ENCODE results near the gene MEGF11. TPM values are rescaled to one million over a fixed set of nuclear protein-coding genes. Genes with fewer than 3 reads are reported as not detected.
"Not testable (repeated sequence)": the region's sequence is repeated elsewhere in the genome, so short reads cannot be mapped to it uniquely, and the experiment has no call there.

The MEGF11 gene
- total RNA-seq, 2 donors from 2014 or later = not detected

DNA sequence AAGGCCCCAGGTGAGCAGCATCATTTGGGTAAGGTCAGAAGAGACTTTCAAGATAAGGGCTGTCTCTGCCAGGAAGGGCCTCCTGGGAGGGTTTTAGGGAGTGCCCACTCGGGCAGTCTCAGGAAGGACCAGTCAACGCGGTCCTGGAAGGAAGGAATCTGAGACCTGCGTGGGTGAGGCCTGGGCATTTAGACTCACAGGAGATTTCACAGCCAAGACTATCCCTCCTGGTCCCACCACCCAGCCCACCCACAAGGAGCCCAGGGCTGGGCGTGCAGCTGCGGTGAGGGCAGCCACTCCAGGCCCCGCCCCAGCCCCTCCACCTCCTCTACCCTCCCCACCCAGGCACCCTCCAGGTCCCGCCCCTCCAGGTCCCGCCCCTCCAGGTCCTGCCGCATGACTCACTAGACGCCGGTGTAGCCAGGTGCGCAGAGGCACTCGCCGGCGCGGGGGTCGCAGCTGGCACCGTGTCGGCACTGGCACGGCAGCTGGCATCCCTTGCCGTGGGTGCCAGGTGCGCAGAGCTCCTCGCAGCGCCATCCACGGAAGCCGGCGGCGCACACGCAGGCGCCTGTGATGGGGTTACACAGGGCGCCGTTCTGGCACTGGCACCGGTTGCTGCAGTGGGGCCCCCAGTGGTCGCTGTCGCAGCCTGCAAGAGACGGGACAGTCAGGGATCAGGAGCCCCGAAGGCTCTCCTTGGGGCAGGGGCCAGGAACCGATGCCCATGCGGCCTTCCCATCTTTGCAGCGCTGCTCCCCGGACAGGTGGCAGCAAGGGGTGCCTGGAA, 271.5 kb downstream of the MEGF11 start:
- no peak overlapping the region for H3K27ac ChIP-seq
- H3K4me3 ChIP-seq = peak overlapping the region; percentile 3 to 35
- H3K9me3 ChIP-seq = no peaks in the 10 kb centered on the region
- TF ChIP-seq, protein P1, sequence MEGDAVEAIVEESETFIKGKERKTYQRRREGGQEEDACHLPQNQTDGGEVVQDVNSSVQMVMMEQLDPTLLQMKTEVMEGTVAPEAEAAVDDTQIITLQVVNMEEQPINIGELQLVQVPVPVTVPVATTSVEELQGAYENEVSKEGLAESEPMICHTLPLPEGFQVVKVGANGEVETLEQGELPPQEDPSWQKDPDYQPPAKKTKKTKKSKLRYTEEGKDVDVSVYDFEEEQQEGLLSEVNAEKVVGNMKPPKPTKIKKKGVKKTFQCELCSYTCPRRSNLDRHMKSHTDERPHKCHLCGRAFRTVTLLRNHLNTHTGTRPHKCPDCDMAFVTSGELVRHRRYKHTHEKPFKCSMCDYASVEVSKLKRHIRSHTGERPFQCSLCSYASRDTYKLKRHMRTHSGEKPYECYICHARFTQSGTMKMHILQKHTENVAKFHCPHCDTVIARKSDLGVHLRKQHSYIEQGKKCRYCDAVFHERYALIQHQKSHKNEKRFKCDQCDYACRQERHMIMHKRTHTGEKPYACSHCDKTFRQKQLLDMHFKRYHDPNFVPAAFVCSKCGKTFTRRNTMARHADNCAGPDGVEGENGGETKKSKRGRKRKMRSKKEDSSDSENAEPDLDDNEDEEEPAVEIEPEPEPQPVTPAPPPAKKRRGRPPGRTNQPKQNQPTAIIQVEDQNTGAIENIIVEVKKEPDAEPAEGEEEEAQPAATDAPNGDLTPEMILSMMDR (IDR thresholded peaks at IDR 0.05) = no peak
- peaks cover 0 to 8% of the 10 kb centered on the region in 2 donors for H3K4me1 ChIP-seq
- H3K36me3 ChIP-seq = no peaks in the 10 kb centered on the region
- H3K27me3 ChIP-seq = peaks cover 0 to 7% of the 10 kb centered on the region in 2 donors
- no peak for DNase-seq (ENCODE audit: low spot score)

DNA sequence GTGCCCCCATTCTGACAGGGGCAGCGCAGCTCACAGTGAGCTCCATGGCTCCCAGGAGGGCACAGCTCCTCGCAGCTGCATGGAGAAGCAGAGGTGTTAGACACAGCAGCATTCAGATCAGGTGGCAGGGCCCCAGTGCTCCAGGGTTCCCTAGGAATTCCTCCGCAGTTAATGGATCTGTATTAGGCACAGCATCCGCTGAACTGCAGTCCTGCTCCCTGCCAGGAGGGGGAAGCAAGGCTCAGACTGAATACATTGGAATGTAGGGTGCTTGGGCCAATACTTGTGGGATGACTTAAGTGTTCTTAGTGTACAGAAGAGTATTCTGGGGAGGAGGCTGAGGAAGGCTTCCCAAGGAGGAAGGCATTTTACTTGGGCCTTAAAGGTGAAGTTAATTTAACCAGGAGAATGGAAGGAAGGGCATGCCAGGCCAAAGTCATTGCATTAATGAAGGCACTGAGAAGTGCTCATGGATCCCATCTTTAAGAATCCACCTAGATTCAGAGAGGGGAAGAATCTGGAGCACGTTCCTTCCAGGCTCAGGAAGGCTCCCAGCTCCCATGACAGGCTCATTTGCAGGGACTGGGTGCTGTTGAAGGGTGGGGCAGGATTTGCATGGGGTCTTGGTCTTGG, 272.6 kb downstream of the MEGF11 start:
- peak; percentile 59 for DNase-seq (ENCODE audit: low spot score)
- Histone ChIP-seq H3K27me3 (peaks cover 0 to 7% of the 10 kb centered on the region in 2 donors), H3K4me3 (no peak overlapping the region), H3K9me3 (no peaks in the 10 kb centered on the region), H3K36me3 (no peaks in the 10 kb centered on the region), H3K27ac (no peak overlapping the region), H3K4me1 (peaks cover 0 to 8% of the 10 kb centered on the region in 2 donors)
- TF ChIP-seq, protein P1 (IDR thresholded peaks at IDR 0.05) = peak; percentile 51 to 78

DNA sequence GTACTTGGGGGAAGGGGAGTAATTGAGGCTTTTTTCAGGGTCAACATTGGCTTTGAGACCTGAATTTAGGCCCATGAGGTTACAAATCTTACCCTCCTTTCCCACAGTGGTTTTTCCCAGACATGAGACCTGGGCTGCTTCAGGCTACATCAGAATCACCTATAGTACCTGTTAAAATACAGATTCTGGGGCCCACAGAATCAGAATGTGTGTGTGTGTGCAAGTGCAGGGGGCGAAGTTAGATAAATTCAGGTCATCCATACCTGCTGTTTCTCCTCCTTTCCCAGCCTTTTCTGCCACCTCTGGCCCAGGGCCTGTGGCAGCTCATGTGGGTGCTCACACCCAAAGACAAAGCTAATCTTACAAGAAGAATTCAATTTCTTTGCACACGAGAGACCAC, 273.7 kb downstream of the MEGF11 start:
- Histone ChIP-seq H3K4me3 (no peak overlapping the region), H3K36me3 (no peaks in the 10 kb centered on the region), H3K4me1 (peaks cover 0 to 8% of the 10 kb centered on the region in 2 donors), H3K27ac (no peak overlapping the region), H3K27me3 (peaks cover 0 to 7% of the 10 kb centered on the region in 2 donors), H3K9me3 (no peaks in the 10 kb centered on the region)
- no peak for DNase-seq (ENCODE audit: low spot score)
- TF ChIP-seq, protein P1 (IDR thresholded peaks at IDR 0.05) = no peak

GRCh38 chr15:65979316-65979715, 274.2 kb downstream of the MEGF11 start:
- no peak overlapping the region for H3K27ac ChIP-seq
- H3K4me3 ChIP-seq = no peak overlapping the region
- no peaks in the 10 kb centered on the region for H3K9me3 ChIP-seq
- TF ChIP-seq, protein P1 (IDR thresholded peaks at IDR 0.05) = no peak
- H3K27me3 ChIP-seq = peaks cover 0 to 7% of the 10 kb centered on the region in 2 donors
- DNase-seq (ENCODE audit: low spot score) = no peak
- H3K4me1 ChIP-seq = peaks cover 0 to 8% of the 10 kb centered on the region in 2 donors
- no peaks in the 10 kb centered on the region for H3K36me3 ChIP-seq

DNA sequence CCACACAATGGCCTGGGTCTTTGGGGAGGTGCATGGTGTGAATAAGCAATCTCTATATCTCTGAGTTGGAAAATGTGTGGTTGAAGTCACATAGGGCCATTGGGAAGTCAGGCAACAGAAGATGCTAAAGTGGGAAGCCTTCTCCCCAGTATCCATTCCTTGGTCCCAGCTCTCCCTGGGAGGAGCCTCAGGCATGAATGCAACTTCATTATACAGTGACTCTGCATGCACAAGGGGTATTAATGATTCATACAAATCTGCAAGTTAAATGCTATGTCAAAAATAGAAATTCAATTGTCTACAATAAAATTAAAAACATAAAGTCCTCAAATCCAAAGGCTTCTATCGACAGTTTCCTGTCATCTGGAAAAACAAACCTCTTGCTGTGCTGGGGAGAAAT, 275.4 kb downstream of the MEGF11 start:
- Histone ChIP-seq H3K4me3 (no peak overlapping the region), H3K4me1 (peaks cover 0 to 8% of the 10 kb centered on the region in 2 donors), H3K36me3 (no peaks in the 10 kb centered on the region), H3K27me3 (peaks cover 0 to 7% of the 10 kb centered on the region in 2 donors), H3K9me3 (no peaks in the 10 kb centered on the region), H3K27ac (no peak overlapping the region)
- DNase-seq (ENCODE audit: low spot score) = no peak
- TF ChIP-seq, protein P1 (IDR thresholded peaks at IDR 0.05) = no peak

DNA sequence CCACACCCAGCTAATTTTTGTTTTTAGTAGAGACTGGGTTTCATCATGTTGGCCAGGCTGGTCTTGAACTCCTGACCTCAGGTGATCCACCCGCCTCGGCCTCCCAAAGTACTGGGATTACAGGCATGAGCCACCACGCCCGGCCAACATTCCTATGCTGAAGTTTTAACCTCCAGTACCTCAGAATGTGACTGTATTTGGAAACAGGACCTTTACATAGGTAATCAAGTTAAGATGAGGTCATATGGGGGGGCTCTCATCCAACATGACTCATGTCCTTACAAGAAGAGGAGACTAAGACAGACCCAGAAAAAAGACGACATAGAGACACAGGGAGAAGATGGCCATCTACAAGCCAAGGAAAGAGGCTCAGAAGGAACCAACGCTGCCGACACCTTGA, 277.4 kb downstream of the MEGF11 start:
- H3K9me3 ChIP-seq; H3K36me3 ChIP-seq; H3K4me3 ChIP-seq; H3K4me1 ChIP-seq; DNase-seq (ENCODE audit: low spot score); H3K27me3 ChIP-seq; H3K27ac ChIP-seq: not testable (repeated sequence)

Measured in right atrium auricular region (tissue), 2 donors.